GM12872 (cell line): ENCODE data around the gene PIGL.

Experiments
- TF ChIP-seq, protein P1 (sequence below): IDR thresholded peaks from 3 replicates; pipeline ENCODE4 v1.5.1; 2011; ENCODE audit warnings: low read depth, mild to moderate bottlenecking, low read length, moderate library complexity; ENCODE audit not compliant: insufficient read depth

Gene PIGL

DNA sequence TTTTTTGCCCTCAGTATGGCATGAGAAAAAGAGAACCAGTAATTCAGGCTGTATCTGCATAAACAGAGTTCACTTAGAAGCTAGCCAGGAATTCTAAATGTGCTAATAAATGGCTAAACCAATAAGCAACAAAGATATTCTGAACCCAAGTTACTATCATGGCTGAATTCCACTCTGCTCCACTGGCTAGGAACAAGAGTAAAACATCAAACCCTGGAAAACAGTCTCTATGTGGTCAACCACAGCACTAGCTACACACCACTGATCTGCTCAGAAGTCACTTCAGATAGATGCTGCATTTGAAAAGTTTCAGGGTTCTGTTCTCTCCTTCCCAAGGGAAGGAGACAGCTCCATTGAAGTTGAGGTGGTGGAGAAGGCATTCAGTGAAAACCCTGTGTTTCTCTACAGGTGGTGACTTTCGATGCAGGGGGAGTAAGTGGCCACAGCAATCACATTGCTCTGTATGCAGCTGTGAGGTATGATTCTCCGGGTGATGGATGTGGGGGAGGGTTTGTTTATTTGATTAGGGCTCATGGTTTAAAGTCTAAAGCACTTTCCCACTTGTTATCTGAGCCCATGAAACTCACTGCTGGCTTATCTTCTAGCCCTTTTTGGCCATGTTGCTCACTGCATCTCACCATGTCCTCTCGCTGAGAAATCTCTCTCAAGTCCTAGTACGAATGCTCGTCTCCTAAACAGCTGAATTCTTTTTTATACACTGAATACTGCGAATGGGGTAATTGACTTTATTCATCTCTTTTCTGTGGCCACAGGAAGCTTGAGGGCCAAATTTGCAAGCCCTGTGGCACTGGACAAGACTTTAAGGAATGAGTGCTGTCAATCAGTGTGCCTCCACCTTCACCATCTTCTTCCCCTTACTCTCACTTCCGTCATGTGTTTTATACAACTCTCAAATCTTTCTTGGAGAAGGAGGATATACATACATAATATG lies 96.4 kb downstream of the PIGL start:
- TF ChIP-seq, protein P1, sequence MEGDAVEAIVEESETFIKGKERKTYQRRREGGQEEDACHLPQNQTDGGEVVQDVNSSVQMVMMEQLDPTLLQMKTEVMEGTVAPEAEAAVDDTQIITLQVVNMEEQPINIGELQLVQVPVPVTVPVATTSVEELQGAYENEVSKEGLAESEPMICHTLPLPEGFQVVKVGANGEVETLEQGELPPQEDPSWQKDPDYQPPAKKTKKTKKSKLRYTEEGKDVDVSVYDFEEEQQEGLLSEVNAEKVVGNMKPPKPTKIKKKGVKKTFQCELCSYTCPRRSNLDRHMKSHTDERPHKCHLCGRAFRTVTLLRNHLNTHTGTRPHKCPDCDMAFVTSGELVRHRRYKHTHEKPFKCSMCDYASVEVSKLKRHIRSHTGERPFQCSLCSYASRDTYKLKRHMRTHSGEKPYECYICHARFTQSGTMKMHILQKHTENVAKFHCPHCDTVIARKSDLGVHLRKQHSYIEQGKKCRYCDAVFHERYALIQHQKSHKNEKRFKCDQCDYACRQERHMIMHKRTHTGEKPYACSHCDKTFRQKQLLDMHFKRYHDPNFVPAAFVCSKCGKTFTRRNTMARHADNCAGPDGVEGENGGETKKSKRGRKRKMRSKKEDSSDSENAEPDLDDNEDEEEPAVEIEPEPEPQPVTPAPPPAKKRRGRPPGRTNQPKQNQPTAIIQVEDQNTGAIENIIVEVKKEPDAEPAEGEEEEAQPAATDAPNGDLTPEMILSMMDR, result no peak

DNA sequence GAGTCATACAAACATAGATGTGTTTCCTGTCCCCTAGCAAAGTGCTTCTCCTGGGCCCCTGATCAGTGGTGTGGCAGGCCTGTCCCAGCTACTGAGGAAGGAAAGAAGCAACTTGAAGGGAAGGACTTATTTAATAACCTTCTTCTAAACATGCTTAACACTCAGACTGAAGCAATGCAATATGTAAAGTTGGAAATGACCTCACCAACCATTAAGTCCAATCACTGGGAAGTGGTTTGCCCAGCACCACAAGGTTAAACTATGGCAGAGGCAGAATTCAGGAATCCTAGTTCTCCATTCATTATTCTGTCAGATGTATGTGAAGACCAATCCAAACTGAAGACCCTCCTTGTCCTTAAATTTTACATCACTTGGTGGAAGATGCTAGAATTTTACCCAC lies 97.2 kb downstream of the PIGL start:
- TF ChIP-seq, protein P1, result no peak

DNA sequence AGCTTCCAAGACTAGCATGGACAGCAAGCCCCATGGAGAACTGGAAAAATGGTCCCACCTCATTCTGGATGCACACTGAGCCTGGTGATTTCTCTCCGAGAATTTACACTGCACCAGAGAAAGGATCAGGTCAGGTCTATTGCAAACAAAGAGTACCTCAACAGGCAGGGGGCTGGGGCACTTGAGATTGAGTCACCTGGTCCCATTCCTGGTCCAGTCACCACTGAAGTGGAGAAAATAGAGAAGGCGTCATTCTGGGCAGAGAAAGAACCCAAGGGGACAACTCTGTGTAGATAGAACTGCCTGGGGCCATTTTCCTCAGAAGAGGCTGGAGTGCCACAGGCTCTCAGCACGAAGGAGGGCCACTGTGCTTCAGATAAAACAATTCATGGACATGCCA lies 97.8 kb downstream of the PIGL start:
- TF ChIP-seq, protein P1, result no peak

DNA sequence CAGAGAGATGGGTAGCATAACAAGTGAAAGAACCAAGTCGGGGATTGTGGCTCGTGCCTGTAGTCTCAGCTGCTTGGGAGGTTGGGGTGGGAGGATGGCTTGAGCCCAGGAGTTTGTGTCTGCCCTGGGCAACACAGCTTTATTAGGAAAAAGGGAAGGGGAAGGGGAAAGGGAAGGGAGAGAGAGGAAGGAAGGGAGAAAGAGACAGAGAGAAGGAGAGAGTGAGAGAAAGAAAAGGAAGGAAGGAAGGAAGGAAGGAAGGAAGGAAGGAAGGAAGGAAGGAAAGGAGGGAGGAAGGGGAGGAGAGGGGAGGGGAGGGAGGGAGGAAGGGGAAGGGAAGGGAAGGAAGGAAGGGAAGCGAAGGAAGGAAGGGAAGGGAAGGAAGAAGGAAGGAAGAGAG lies 103.0 kb downstream of the PIGL start:
- TF ChIP-seq, protein P1, result no peak

DNA sequence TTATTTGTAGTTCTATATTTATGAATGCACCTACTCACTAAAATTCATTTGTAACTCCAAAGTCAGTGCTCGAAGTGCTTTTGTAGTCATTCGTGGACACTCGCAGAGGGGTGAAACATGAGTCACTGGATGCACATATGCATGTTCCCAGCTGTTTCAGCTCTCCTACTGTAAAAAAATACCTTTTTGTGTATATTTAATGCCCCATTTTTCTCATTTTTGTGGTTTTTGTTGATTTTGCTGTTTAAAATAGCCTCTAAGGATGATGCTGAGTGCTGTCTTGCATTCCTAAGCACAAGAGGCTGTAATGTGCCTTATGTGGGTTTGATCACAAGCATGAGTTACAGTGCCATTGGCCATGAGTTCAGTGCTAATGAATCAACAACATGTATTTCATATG lies 105.6 kb downstream of the PIGL start:
- TF ChIP-seq, protein P1, result no peak

DNA sequence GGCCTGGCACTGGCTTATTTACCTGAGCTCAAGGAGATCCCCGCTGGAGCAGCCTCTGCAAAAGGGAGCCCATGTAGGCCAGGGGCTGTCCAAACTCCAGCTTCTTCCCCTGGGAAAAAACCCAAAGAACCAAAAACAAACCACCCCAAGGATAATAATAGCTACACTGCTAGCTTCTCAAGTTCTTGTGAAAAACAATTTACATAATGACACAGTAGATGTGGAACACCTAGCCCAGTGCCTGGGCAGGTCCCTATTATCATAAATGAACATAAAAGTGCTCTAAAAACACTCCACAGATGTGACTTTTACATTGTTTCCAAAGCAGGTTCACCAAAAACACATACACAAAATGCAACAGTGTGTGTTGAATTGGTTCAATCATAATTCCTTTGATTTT lies 109.0 kb downstream of the PIGL start:
- TF ChIP-seq, protein P1, result no peak

DNA sequence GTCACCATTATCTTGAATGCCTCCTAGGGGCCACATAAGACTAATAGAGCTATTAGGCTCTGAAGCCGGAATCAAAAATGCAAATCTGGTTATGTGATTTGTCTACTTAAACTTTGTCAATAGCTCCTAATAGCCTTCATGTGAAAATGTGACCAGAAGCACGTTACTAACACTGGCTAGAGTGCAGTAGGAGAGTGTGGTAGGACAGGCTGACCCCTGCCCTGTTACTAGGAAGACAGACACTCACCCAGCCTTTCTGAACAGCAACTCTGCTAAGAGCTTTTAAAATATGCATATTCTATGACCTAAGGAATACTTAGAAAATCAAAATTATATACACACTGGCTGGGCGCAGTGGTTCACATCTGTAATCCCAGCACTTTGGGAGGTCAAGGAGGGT lies 110.0 kb downstream of the PIGL start:
- TF ChIP-seq, protein P1, result no peak
